GM19467 (cell line): Measurements from ENCODE around the gene ING5.
A peak's percentile ranks its signal among the peaks of the same experiment; 100 is the strongest.

Experiments
- ATAC-seq: cut with Tn5 transposase; IDR thresholded peaks from one replicate; pipeline ENCODE4 v1.9.1; 2021; ENCODE audit warnings: mild to moderate bottlenecking, moderate library complexity; ENCODE audit not compliant: unreplicated experiment

ING5 gene

DNA sequence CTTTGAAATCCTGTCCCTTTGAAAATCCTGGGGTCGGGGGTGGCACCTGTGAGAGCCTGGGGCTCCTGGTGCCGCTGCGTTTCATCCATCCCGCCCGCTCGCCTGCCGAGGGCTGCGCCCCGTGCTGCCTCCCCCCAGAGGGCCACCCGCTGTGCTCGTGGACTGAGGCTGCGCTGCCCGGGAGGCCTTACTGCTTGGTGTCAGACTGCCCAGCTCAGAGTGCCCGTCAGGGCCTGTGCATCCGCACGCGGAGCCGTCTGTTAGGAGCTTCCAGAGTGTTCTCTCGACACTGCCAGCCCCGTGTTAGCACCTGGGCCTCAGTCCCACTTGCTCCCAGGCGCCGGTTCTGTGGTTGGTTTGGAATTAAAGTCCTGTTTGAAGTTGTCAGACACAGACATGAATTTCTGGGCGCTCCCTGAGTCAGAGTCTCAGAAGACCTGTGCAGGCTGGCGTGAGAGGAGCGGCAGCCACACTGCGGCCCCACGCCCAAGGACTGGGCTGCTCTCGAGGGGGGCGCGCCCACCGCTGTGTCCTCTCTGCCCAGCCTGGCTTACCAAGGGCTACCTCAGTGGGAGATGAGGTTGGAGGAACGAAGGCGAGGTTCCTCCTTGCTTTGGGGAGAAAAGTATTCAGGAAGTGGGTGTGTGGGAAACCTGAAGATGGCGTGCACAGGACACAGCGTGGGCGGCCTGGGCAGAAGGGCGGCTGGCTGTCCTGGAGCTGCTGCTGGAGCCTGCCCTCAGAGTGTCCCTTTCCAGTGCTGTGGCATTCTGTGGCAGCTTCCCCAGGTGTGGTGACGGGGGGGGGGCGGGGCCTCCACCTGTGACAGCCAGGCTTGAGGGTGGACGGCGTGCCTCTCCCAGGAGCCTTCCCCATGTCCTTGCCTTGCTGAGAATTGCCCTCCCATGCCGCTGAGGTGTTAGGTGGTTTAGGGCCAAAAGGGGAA is 29.3 kb upstream of the ING5 start:
- no peak for ATAC-seq

- ATAC-seq, result no peak
Measured at GRCh38 chr2:241673189-241673663, 28.6 kb upstream of the ING5 start.

- no peak for ATAC-seq
Measured at GRCh38 chr2:241673797-241674725, 27.8 kb upstream of the ING5 start.

- ATAC-seq, result no peak
Measured at GRCh38 chr2:241675885-241676284, 26.0 kb upstream of the ING5 start.

DNA sequence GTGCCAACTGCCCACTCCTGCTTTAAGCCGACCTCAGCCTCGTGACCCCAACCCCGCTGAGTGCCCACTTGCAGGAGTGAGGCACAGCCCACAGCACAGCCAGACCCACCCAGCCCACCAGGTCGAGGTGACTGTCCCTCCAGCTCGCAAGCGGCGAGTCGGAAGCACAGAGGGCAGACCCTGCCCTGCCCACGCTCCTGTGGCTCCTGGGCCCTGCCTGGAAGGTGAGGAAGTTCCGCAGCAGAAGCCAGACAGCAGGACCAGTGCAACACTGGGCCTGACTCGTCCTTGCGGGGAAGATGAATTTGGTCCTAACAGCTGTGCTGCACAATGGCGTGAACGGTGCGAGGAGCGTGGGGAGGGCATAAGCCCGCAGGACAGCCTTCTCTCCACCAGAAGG is 25.2 kb upstream of the ING5 start:
- ATAC-seq, result no peak

DNA sequence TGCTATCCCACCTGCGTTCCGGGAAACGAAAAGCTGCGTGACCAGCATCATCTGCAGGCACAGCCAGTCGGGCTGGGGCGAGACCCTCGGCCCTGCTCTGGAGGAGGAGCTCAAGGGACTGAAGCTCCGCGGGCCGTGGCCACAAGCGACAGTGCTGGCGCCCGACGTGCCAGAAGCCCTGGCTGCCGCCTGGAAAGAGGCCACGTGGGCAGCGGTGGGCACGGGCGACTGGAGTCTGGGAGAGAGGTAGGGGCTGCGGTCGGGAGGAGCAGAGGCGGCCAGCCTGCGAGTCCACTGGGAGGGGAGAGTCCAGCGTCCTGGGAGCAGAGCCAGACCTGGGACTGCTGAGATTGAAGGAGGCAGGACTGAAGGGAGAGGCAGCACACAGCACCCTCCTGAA is 24.4 kb upstream of the ING5 start:
- no peak for ATAC-seq

GRCh38 chr2:241678307-241678706 is 23.5 kb upstream of the ING5 start:
- no peak for ATAC-seq

DNA sequence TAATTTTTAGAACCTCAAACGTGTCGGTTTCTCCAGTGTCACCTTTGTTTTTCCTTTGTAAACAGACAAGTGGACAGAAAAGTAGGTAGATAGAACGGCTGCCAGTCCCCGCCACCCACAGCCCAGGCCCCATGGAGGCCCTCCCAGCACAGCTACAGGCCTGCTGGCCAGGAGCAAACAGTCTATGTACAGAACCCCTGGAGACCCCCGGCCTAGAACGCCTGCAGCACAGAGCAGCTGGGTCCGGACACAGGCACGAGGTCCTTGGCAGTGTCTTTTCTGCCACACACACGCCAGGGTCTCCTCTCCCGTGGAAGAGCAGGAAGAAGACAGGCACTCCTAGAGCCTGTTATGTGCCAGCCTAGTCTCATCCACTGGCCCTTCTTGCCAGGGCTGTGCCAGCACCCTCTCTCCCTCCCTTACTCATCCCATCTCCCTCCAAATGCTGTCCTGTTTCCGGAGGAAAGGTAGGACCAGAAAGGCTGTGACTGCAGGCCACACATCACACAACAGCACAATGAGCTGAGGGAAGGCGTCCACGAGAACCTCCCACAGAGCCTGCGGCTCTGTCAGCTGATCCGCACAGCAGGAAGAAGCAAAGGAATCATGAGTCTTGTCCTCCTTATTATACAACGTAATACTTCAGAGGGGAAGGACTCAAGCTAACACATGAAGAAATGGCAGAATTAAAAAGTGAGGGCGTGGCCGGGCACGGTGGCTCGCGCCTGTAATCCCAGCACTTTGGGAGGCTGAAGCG is 22.9 kb upstream of the ING5 start:
- no peak for ATAC-seq

DNA sequence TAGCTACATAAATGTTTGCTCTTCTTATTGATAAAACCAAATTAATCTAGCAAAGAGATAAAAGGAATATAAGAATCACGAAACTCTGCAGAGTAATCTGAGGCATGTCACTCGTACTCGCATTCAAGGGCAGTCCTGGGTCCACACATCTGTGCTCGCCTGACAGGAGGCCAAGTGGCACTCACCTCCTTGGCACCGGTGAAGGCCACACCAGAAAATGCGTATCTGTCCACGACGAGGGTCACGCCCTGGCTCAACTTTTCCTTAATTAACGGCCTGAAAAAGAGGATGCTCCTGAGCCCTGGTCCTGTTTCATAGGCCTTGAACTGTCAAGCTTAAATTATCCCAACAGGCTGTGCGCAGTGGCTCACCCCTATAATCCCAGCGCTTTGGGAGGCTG is 21.8 kb upstream of the ING5 start:
- ATAC-seq, result no peak

DNA sequence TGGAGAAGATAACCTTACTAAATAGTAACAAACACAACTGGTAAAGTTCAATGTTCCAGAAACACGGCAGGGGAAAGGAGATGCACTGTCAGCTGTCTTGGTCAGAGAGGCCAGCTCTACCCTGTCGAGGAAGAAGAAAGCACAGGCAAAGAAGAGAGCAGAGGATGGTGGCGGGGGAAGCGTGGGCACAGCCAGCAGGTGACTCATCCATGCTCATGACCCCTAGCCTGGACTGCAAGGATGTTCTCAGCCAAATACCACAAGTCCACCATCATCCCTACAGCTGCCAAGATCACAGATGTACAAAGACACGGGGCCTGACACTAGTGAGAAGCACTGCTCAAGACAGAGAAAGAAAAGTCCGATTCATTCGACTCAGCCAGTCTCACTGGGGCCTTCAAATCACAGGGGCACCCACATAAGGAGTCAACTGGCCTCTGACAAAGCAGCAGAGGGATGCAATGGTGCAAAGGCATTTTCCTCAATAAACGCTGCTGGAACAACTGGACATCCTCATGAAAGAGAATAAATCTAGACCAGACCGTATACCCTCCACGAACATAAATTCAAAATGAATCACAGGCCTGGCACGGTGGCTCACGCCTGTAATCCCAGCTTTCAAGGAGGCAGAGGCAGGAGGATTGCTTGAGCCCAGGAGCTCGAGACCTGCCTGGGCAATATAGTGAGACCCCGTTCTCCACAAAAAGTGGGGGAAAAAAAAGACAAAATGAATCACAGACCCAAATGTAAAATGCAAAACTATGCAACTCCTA is 20.8 kb upstream of the ING5 start:
- ATAC-seq, result no peak

GRCh38 chr2:241686324-241686649 is 15.6 kb upstream of the ING5 start:
- peak; percentile 8 for ATAC-seq

DNA sequence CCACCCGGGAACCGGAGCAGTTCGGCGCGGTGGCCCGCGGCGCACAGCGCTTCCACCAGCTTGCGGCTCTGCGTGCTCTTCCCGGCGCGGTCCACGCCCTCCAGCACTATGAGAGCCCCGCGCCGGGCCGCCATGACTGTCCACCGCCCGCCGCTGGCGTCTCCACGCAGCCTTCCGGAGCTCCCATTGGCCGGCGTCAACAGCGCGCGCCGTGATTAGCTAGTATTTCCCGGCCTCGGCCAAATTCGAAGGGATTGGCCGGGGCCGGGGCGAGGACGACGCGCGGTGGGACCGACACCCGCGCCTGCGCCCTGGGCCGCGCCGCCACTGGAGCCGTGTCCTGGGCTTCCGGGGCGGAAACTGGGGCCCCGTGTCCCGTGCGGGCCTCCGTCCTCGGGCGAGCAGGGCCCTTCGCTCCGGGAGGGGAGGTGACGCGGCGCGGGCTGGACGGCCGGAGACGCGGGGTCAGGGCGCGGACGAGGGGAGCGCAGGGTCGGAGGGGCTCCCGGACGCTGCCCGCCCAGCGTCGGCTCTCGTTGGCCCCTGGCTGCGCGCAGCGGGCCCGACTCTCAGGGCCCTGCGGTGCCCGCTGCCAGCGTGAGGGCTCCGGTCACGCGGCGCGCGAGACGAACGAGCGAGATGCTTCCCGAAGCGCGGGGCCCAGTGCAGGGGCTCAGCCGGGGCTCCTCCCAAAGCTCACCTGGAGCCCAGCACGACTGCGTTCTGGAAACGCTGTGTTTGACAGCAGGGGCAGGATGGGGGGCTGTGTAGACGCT is 15.0 kb upstream of the ING5 start, which contains the start of gene DTYMK:
DTYMK (minus strand) TSS at position 166 of the 776 bp plus-strand sequence; CDS start at position 134, 32 bp downstream.
- peak; percentile 92 for ATAC-seq

DNA sequence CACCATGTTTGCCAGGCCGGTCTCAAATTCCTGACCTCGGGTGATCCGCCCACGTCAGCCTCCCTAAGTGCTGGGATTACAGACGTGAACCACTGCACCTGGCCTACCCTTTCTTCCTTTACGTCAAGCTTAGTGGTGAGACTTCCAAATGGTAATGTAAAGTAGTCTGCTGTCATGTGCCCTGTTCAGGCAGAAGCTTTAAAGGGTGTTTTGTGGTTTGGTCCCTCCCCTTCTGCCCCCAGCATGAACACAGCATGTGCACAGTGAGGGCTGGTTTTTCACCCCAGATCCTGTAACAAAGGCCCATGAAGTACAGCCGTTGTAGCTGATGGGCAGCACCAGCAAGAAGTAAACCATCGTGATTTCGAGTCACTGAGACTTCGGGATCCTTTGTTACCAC is 12.5 kb upstream of the ING5 start:
- no peak for ATAC-seq

- ATAC-seq, result no peak
Measured at GRCh38 chr2:241690202-241690717, 11.6 kb upstream of the ING5 start.

GRCh38 chr2:241692448-241692847 is 9.4 kb upstream of the ING5 start:
- no peak for ATAC-seq

DNA sequence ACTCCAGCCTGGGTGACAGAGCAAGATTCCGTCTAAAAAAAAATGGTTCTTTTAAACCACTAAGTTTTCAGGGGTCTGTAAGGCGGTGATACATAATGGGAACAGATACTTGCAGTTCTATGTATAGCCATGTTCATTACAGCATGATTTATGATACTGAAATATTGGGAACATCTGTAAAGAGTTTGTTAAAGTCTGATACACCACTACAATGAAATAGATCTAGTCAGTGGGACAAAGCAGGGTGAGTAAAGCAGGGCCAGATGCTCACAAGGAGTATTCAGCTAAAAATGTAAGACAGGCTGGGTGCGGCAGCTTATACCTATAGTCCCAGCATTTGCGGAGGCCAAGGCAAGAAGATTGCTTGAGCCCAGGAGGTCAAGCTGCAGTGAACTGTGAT is 6.2 kb upstream of the ING5 start:
- ATAC-seq, result no peak

- no peak for ATAC-seq
Measured at GRCh38 chr2:241701149-241701398, 765 bp upstream of the ING5 start.

DNA sequence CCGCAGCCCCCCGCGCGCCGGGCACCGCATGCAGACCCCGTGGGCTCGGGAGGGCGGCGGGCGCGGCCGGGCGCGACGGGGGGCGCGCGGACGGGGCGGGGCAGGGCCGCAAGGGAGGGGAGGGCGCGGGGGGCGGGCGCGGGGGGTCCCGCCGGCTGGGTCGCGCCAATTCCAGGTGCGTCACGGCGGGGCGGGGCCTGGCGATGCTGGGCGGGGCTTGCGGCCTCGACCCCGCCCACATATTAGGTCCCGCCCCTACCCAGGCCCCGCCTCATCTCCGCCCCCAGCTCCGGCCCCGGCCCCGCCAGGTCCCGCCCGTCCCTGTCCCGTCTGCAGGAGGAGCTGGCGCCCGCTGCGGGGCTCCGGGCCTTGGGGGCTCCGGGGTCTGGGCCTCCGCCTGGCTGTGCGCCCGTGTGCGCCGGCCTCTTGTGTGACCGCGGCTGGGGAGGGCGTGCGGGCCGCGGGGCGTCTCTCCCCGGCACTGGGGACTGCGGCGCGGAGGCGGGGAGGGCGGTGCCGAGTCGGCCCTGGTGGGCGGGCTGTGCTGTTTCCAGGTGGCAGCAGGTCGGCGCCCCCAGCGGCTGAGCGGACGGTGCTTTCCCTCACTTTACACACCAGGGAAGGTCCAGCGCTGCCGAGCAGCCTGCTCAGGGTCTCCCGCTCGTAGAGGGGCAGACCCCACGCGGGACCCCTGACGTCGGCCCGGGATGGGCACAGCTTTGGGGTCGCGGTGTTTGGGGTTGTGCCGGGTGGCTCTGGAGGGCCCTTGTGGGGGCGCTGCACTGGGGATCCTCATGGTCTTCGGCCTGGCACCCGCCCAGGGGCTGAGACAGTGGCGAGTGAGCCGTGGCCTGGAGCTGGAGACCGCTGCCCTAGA is 554 bp downstream of the ING5 start:
- peak; percentile 60 for ATAC-seq
